AG09309 (cell line): Measurements from ENCODE around the gene COMMD10.

ENCODE experiments used
- DNase-seq: peaks from one replicate; pipeline ENCODE4 v3.0.0-alpha.2; 2010; ENCODE audit warnings: low read depth
- H3K4me3 ChIP-seq: 2 replicates; pipeline ENCODE4 v1.5.1; 2011; ENCODE audit warnings: mild to moderate bottlenecking, low read depth, low read length, moderate library complexity; ENCODE audit not compliant: control insufficient read depth
- TF ChIP-seq, protein P1 (sequence below): IDR thresholded peaks from 2 replicates; pipeline ENCODE4 v1.5.1; 2011; ENCODE audit warnings: mild to moderate bottlenecking, low read depth, low read length, inconsistent platforms; ENCODE audit not compliant: insufficient read depth, control insufficient read depth; ENCODE audit errors: missing control alignments

The COMMD10 gene

GRCh38 chr5:116084871-116085715 is at the start of gene COMMD10:
TSS of gene COMMD10 (plus strand) at chr5:116085025.
- H3K4me3 ChIP-seq: peak within 1 kb of the TSS; percentile 89
- TF ChIP-seq, protein P1, sequence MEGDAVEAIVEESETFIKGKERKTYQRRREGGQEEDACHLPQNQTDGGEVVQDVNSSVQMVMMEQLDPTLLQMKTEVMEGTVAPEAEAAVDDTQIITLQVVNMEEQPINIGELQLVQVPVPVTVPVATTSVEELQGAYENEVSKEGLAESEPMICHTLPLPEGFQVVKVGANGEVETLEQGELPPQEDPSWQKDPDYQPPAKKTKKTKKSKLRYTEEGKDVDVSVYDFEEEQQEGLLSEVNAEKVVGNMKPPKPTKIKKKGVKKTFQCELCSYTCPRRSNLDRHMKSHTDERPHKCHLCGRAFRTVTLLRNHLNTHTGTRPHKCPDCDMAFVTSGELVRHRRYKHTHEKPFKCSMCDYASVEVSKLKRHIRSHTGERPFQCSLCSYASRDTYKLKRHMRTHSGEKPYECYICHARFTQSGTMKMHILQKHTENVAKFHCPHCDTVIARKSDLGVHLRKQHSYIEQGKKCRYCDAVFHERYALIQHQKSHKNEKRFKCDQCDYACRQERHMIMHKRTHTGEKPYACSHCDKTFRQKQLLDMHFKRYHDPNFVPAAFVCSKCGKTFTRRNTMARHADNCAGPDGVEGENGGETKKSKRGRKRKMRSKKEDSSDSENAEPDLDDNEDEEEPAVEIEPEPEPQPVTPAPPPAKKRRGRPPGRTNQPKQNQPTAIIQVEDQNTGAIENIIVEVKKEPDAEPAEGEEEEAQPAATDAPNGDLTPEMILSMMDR: no peak
- DNase-seq: peak; percentile 50

DNA sequence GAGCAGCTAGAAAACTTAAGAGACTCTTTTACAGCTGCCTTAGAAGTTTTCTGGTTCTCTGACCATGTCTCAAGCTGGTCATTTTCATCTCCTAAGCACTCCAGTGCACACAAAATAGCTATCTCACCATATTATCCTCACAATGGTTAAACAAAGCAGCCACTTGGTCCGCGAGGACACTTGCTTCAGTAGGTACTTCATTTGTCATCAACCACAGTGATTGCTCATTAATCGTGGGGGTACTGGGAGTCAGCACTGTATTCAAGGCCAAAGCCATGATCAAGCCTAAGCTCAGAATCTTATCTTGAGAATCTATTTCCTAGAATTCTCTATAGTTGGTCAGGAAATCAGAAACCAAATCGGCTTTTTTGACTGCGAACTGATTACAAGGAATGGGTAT is 49.7 kb upstream of the COMMD10 start:
- TF ChIP-seq, protein P1: no peak
- DNase-seq: no peak
- no peak overlapping the region for H3K4me3 ChIP-seq

GRCh38 chr5:116037236-116037822 is 47.5 kb upstream of the COMMD10 start:
- DNase-seq: no peak
- TF ChIP-seq, protein P1: peak; percentile 8
- no peak overlapping the region for H3K4me3 ChIP-seq

GRCh38 chr5:116038817-116039216 is 46.0 kb upstream of the COMMD10 start:
- DNase-seq: no peak
- no peak overlapping the region for H3K4me3 ChIP-seq
- TF ChIP-seq, protein P1: no peak

- no peak for DNase-seq
- TF ChIP-seq, protein P1: no peak
- H3K4me3 ChIP-seq: no peak overlapping the region
These were observed 42.5 kb upstream of the COMMD10 start for GRCh38 chr5:116042375-116042774.

GRCh38 chr5:116044073-116044472 is 40.8 kb upstream of the COMMD10 start:
- DNase-seq: no peak
- TF ChIP-seq, protein P1: no peak

DNA sequence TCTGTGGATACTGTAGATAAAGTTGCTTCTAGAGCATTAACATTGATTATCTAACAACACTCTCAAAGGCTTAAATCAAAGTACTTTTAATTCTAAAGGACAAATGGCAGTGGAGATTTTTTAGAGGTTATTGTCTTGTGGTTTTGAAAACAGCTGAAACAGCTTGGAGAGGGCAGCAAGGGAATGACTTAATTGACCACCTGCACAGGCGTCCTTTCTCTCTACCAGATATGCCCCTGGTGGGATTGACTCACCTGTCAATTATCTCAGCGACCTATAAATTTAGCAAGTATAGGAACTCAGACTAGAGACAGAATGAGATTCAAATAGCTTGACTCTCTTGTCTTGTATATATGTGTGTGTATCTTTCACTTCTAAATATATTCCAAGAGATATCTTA is 39.0 kb upstream of the COMMD10 start:
- no peak for DNase-seq
- TF ChIP-seq, protein P1: no peak
- H3K4me3 ChIP-seq: no peak overlapping the region

More at GRCh38 chr5:116044073-116044472, 40.8 kb upstream of the COMMD10 start:
- H3K4me3 ChIP-seq: no peak overlapping the region
